ENCODE data around the gene PALLD.

Gene PALLD

GRCh38 chr4:168870004-168870403 lies 373.2 kb downstream of the PALLD start:
- no peak for DNase-seq (ENCODE audit: low read depth in 3 of 3)

GRCh38 chr4:168871632-168872031 lies 374.8 kb downstream of the PALLD start:
- no peak for DNase-seq (ENCODE audit: low read depth in 3 of 3)

GRCh38 chr4:168874083-168874482 lies 377.2 kb downstream of the PALLD start:
- DNase-seq (ENCODE audit: low read depth in 3 of 3): no peak

- no peak for DNase-seq (ENCODE audit: low read depth in 3 of 3)
Observed at GRCh38 chr4:168876106-168876505, 379.3 kb downstream of the PALLD start.

GRCh38 chr4:168877511-168878491 lies 380.9 kb downstream of the PALLD start:
- DNase-seq (ENCODE audit: low read depth in 3 of 3): peak in 1 of 3 experiments; percentile 19

- DNase-seq (ENCODE audit: low read depth in 3 of 3): no peak
Observed at GRCh38 chr4:168878623-168879022, 381.8 kb downstream of the PALLD start.

GRCh38 chr4:168879188-168879587 lies 382.3 kb downstream of the PALLD start:
- DNase-seq (ENCODE audit: low read depth in 3 of 3): no peak

- DNase-seq (ENCODE audit: low read depth in 3 of 3): no peak
Observed at GRCh38 chr4:168880072-168880675, 383.3 kb downstream of the PALLD start.

- DNase-seq (ENCODE audit: low read depth in 3 of 3): no peak
Observed at GRCh38 chr4:168880811-168881595, 384.2 kb downstream of the PALLD start.

GRCh38 chr4:168881781-168882420 lies 385.0 kb downstream of the PALLD start:
- DNase-seq (ENCODE audit: low read depth in 3 of 3): no peak

- DNase-seq (ENCODE audit: low read depth in 3 of 3): no peak
Observed at GRCh38 chr4:168882650-168883233, 385.9 kb downstream of the PALLD start.

- no peak for DNase-seq (ENCODE audit: low read depth in 3 of 3)
Observed at GRCh38 chr4:168883513-168883912, 386.7 kb downstream of the PALLD start.

- DNase-seq (ENCODE audit: low read depth in 3 of 3): no peak
Observed at GRCh38 chr4:168884251-168885124, 387.6 kb downstream of the PALLD start.

- no peak for DNase-seq (ENCODE audit: low read depth in 3 of 3)
Observed at GRCh38 chr4:168885400-168885799, 388.5 kb downstream of the PALLD start.

GRCh38 chr4:168886351-168886750 lies 389.5 kb downstream of the PALLD start:
- no peak for DNase-seq (ENCODE audit: low read depth in 3 of 3)

GRCh38 chr4:168887809-168888208 lies 391.0 kb downstream of the PALLD start:
- no peak for DNase-seq (ENCODE audit: low read depth in 3 of 3)

- DNase-seq (ENCODE audit: low read depth in 3 of 3): no peak
Observed at GRCh38 chr4:168888715-168889215, 391.9 kb downstream of the PALLD start.

GRCh38 chr4:168891086-168891485 lies 394.2 kb downstream of the PALLD start:
- DNase-seq (ENCODE audit: low read depth in 3 of 3): no peak

GRCh38 chr4:168891688-168892087 lies 394.8 kb downstream of the PALLD start:
- no peak for DNase-seq (ENCODE audit: low read depth in 3 of 3)

- no peak for DNase-seq (ENCODE audit: low read depth in 3 of 3)
Observed at GRCh38 chr4:168892475-168892874, 395.6 kb downstream of the PALLD start.

Data from stimulated activated CD4-positive, alpha-beta T cell treated with anti-CD3 and anti-CD28 coated beads, TNF-alpha, amount 100 ng/mL, for 24 hours (primary cell).